Stimulated activated CD8-positive, alpha-beta memory T cell treated with anti-CD3 and anti-CD28 coated beads, Interleukin-7, amount 100 ng/mL, for 24 hours (primary cell): ENCODE measurements around the gene CPLX3.

Experiments
- DNase-seq: peaks from one replicate; pipeline ENCODE4 v3.0.0-alpha.2; 2020; ENCODE audit warnings: low read depth

Gene CPLX3

GRCh38 chr15:74845208-74845568 is 18.8 kb downstream of the CPLX3 start:
- DNase-seq, result peak; percentile 24

- DNase-seq, result no peak
Observed at GRCh38 chr15:74845581-74845980, 19.2 kb downstream of the CPLX3 start.

- DNase-seq, result no peak
Observed at GRCh38 chr15:74847432-74847831, 21.0 kb downstream of the CPLX3 start.

- DNase-seq, result no peak
Observed at GRCh38 chr15:74850393-74850792, 24.0 kb downstream of the CPLX3 start.

- DNase-seq, result no peak
Observed at GRCh38 chr15:74851960-74852359, 25.5 kb downstream of the CPLX3 start.

GRCh38 chr15:74854453-74855022 is 28.1 kb downstream of the CPLX3 start:
- DNase-seq, result no peak

GRCh38 chr15:74855857-74856256 is 29.4 kb downstream of the CPLX3 start:
- DNase-seq, result no peak

GRCh38 chr15:74856537-74856936 is 30.1 kb downstream of the CPLX3 start:
- no peak for DNase-seq

- DNase-seq, result no peak
Observed at GRCh38 chr15:74857082-74857655, 30.7 kb downstream of the CPLX3 start.

- no peak for DNase-seq
Observed at GRCh38 chr15:74857671-74858368, 31.4 kb downstream of the CPLX3 start.

GRCh38 chr15:74858369-74858740 is 31.9 kb downstream of the CPLX3 start:
- no peak for DNase-seq

- DNase-seq, result no peak
Observed at GRCh38 chr15:74863239-74864056, 37.0 kb downstream of the CPLX3 start.

- DNase-seq, result no peak
Observed at GRCh38 chr15:74864296-74864695, 37.9 kb downstream of the CPLX3 start.

- no peak for DNase-seq
Observed at GRCh38 chr15:74865316-74865715, 38.9 kb downstream of the CPLX3 start.

GRCh38 chr15:74866090-74866489 is 39.7 kb downstream of the CPLX3 start:
- no peak for DNase-seq

- DNase-seq, result no peak
Observed at GRCh38 chr15:74867466-74868038, 41.1 kb downstream of the CPLX3 start.

- no peak for DNase-seq
Observed at GRCh38 chr15:74868059-74868458, 41.6 kb downstream of the CPLX3 start.

- no peak for DNase-seq
Observed at GRCh38 chr15:74869372-74869725, 42.9 kb downstream of the CPLX3 start.

GRCh38 chr15:74869726-74870407 is 43.4 kb downstream of the CPLX3 start:
- no peak for DNase-seq

- no peak for DNase-seq
Observed at GRCh38 chr15:74870436-74871215, 44.2 kb downstream of the CPLX3 start.

GRCh38 chr15:74872702-74873035 is 46.2 kb downstream of the CPLX3 start:
- DNase-seq, result no peak
